ENCODE data around the gene EOMES. TPM values are rescaled to one million over a fixed set of nuclear protein-coding genes. Genes with fewer than 3 reads are reported as not detected.
"Not testable (repeated sequence)": the region's sequence is repeated elsewhere in the genome, so short reads cannot be mapped to it uniquely, and the experiment has no call there.

The EOMES gene
- total RNA-seq (1 to 10 TPM in 1 of 2 donors, under 1 TPM in 1; 0.52 to 1.3 TPM), polyA plus RNA-seq (under 1 TPM; 0.12 to 0.44 TPM)
- long read RNA-seq, donor 1 = 0 reads
- long read RNA-seq, donor 2 = 0 reads
- long read RNA-seq, donor 3 = 0 reads
- long read RNA-seq, donor 4 = 0 reads
- long read RNA-seq, donor 5 = 0 reads

- 0 to 1% methylated on average over 68 to 81 of the region's 81 CpGs for WGBS, 2 donors
- H3K4me1 ChIP-seq (ENCODE audit: control insufficient read depth in 5 of 5, insufficient read depth in 5 of 5, low read length in 5 of 5) = peaks cover 0 to 38% (median 10%) of the 10 kb centered on the region in 5 donors
- ATAC-seq (ENCODE audit: insufficient read depth, low FRiP score) (peak; percentile 23), DNase-seq (peak; percentile 29 to 50 (median 46))
- TF ChIP-seq CTCF (IDR thresholded peaks at IDR 0.05; ENCODE audit: control extremely low read depth, extremely low read depth) = no peak
- H3K36me3 ChIP-seq (ENCODE audit: control insufficient read depth in 4 of 4, insufficient read depth in 4 of 4, low read length in 4 of 4) = no peaks in the 10 kb centered on the region
- no peak within 1 kb of the TSS for H3K9ac ChIP-seq (ENCODE audit: insufficient read depth in 1 of 2, low read length in 2 of 2)
- H3K9me3 ChIP-seq (ENCODE audit: control insufficient read depth in 4 of 4, insufficient read depth in 3 of 4, low read length in 3 of 4) = peaks cover 0 to 5% (median 0%) of the 10 kb centered on the region in 4 donors
- no peak within 1 kb of the TSS for H3K27ac ChIP-seq (ENCODE audit: low read depth in 1 of 2, low read length in 1 of 2)
- H3K4me3 ChIP-seq = no peak within 1 kb of the TSS
- peaks cover 32 to 94% (median 87%) of the 10 kb centered on the region in 3 donors for H3K27me3 ChIP-seq (ENCODE audit: control insufficient read depth in 3 of 3, insufficient read depth in 3 of 3, low read length in 2 of 3)
These were observed at the start of gene EOMES for GRCh38 chr3:27721717-27722564. Gene EOMES (minus strand): TSS chr3:27722323. CDS start chr3:27722294, 29 bp downstream.

- WGBS, 2 donors = 27 to 28% methylated on average over 3 of the region's 4 CpGs
- H3K9ac ChIP-seq (ENCODE audit: insufficient read depth in 1 of 2, low read length in 2 of 2); H3K4me3 ChIP-seq; H3K4me1 ChIP-seq (ENCODE audit: control insufficient read depth in 5 of 5, insufficient read depth in 5 of 5, low read length in 5 of 5); H3K36me3 ChIP-seq (ENCODE audit: control insufficient read depth in 4 of 4, insufficient read depth in 4 of 4, low read length in 4 of 4); DNase-seq; H3K27ac ChIP-seq (ENCODE audit: low read depth in 1 of 2, low read length in 1 of 2); H3K9me3 ChIP-seq (ENCODE audit: control insufficient read depth in 4 of 4, insufficient read depth in 3 of 4, low read length in 3 of 4); H3K27me3 ChIP-seq (ENCODE audit: control insufficient read depth in 3 of 3, insufficient read depth in 3 of 3, low read length in 2 of 3); ATAC-seq (ENCODE audit: insufficient read depth, low FRiP score): not testable (repeated sequence)
These were observed 48.3 kb upstream of the EOMES start for GRCh38 chr3:27770384-27770783.

- Histone ChIP-seq H3K27me3 (ENCODE audit: control insufficient read depth in 3 of 3, insufficient read depth in 3 of 3, low read length in 2 of 3) (no peaks in the 10 kb centered on the region), H3K4me1 (ENCODE audit: control insufficient read depth in 5 of 5, insufficient read depth in 5 of 5, low read length in 5 of 5) (peaks cover 0 to 2% (median 0%) of the 10 kb centered on the region in 5 donors), H3K4me3 (no peak overlapping the region), H3K36me3 (ENCODE audit: control insufficient read depth in 4 of 4, insufficient read depth in 4 of 4, low read length in 4 of 4) (no peaks in the 10 kb centered on the region), H3K9me3 (ENCODE audit: control insufficient read depth in 4 of 4, insufficient read depth in 3 of 4, low read length in 3 of 4) (no peaks in the 10 kb centered on the region), H3K9ac (ENCODE audit: insufficient read depth in 1 of 2, low read length in 2 of 2) (no peak overlapping the region), H3K27ac (ENCODE audit: low read depth in 1 of 2, low read length in 1 of 2) (no peak overlapping the region)
- DNase-seq (no peak), ATAC-seq (ENCODE audit: insufficient read depth, low FRiP score) (no peak)
- no peak for TF ChIP-seq CTCF (IDR thresholded peaks at IDR 0.05; ENCODE audit: control extremely low read depth, extremely low read depth)
- WGBS, 2 donors = 59 to 62% methylated on average over 3 of the region's 3 CpGs
These were observed 44.9 kb upstream of the EOMES start for GRCh38 chr3:27767000-27767399.

- no peak for TF ChIP-seq CTCF (IDR thresholded peaks at IDR 0.05; ENCODE audit: control extremely low read depth, extremely low read depth)
- no peaks in the 10 kb centered on the region for H3K4me1 ChIP-seq (ENCODE audit: control insufficient read depth in 5 of 5, insufficient read depth in 5 of 5, low read length in 5 of 5)
- DNase-seq = no peak
- WGBS, 2 donors = 91 to 92% methylated on average over 1 of the region's 1 CpG
- ATAC-seq (ENCODE audit: insufficient read depth, low FRiP score) = no peak
- no peaks in the 10 kb centered on the region for H3K9me3 ChIP-seq (ENCODE audit: control insufficient read depth in 4 of 4, insufficient read depth in 3 of 4, low read length in 3 of 4)
- H3K36me3 ChIP-seq (ENCODE audit: control insufficient read depth in 4 of 4, insufficient read depth in 4 of 4, low read length in 4 of 4) = no peaks in the 10 kb centered on the region
- H3K9ac ChIP-seq (ENCODE audit: insufficient read depth in 1 of 2, low read length in 2 of 2) = no peak overlapping the region
- H3K27ac ChIP-seq (ENCODE audit: low read depth in 1 of 2, low read length in 1 of 2) = no peak overlapping the region
- no peak overlapping the region for H3K4me3 ChIP-seq
- H3K27me3 ChIP-seq (ENCODE audit: control insufficient read depth in 3 of 3, insufficient read depth in 3 of 3, low read length in 2 of 3) = no peaks in the 10 kb centered on the region
These were observed 36.0 kb upstream of the EOMES start for GRCh38 chr3:27758083-27758482.
